ENCODE data around the gene PPP2R5C.

PPP2R5C gene

GRCh38 chr14:101763941-101764709, 2.6 kb downstream of the PPP2R5C start:
- no peak overlapping the region for H3K4me3 ChIP-seq (ENCODE audit: low read depth in 1 of 2, low read length in 2 of 2)
- H3K27me3 ChIP-seq (ENCODE audit: control insufficient read depth in 1 of 2, insufficient read depth in 2 of 2, low read length in 2 of 2): no peaks in the 10 kb centered on the region
- no peaks in the 10 kb centered on the region for H3K9me3 ChIP-seq (ENCODE audit: control insufficient read depth in 1 of 2, low read length in 2 of 2)
- H3K4me1 ChIP-seq (ENCODE audit: control insufficient read depth in 1 of 2, insufficient read depth in 2 of 2, low read length in 2 of 2): peaks cover 15 to 16% of the 10 kb centered on the region in 2 donors
- peak overlapping the region in 1 of 2 donors; percentile 10 for H3K9ac ChIP-seq (ENCODE audit: low read depth in 1 of 2, low read length in 2 of 2)
- H3K36me3 ChIP-seq (ENCODE audit: control insufficient read depth in 1 of 2, insufficient read depth in 2 of 2, low read length in 2 of 2): peaks cover 0 to 6% of the 10 kb centered on the region in 2 donors
- H3K27ac ChIP-seq (ENCODE audit: low read depth, low read length): no peak overlapping the region

- no peak overlapping the region for H3K27ac ChIP-seq (ENCODE audit: low read depth, low read length)
- H3K9me3 ChIP-seq (ENCODE audit: control insufficient read depth in 1 of 2, low read length in 2 of 2): no peaks in the 10 kb centered on the region
- peaks cover 0 to 6% of the 10 kb centered on the region in 2 donors for H3K36me3 ChIP-seq (ENCODE audit: control insufficient read depth in 1 of 2, insufficient read depth in 2 of 2, low read length in 2 of 2)
- no peak overlapping the region for H3K9ac ChIP-seq (ENCODE audit: low read depth in 1 of 2, low read length in 2 of 2)
- no peaks in the 10 kb centered on the region for H3K27me3 ChIP-seq (ENCODE audit: control insufficient read depth in 1 of 2, insufficient read depth in 2 of 2, low read length in 2 of 2)
- no peak overlapping the region for H3K4me3 ChIP-seq (ENCODE audit: low read depth in 1 of 2, low read length in 2 of 2)
- H3K4me1 ChIP-seq (ENCODE audit: control insufficient read depth in 1 of 2, insufficient read depth in 2 of 2, low read length in 2 of 2): peaks cover 10 to 15% of the 10 kb centered on the region in 2 donors
These were observed 6.3 kb downstream of the PPP2R5C start for GRCh38 chr14:101767618-101768362.

DNA sequence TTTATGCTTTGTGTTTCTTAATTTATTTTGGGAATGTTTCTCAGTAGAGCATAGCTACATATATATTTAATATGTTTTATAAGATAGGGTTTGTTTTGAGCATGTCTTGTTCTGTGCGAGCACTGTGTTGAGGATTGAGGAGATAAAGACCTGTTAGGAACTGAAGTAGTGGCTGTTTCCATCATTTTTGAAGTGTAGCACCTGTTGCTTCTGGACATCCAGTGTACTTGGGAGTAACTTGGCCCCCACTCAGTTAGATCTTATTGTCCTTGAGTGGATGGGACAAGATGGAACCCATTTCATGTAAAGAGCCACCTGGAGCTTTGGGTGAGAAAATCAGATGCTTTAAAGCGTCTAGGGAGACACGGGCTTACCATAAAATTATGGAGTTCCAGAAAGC, 8.7 kb downstream of the PPP2R5C start:
- H3K27ac ChIP-seq (ENCODE audit: low read depth, low read length): no peak overlapping the region
- H3K9ac ChIP-seq (ENCODE audit: low read depth in 1 of 2, low read length in 2 of 2): no peak overlapping the region
- H3K4me3 ChIP-seq (ENCODE audit: low read depth in 1 of 2, low read length in 2 of 2): no peak overlapping the region

GRCh38 chr14:101772770-101773169, 11.3 kb downstream of the PPP2R5C start:
- Histone ChIP-seq H3K4me3 (ENCODE audit: low read depth in 1 of 2, low read length in 2 of 2) (no peak overlapping the region), H3K4me1 (ENCODE audit: control insufficient read depth in 1 of 2, insufficient read depth in 2 of 2, low read length in 2 of 2) (peaks cover 3 to 7% of the 10 kb centered on the region in 2 donors), H3K36me3 (ENCODE audit: control insufficient read depth in 1 of 2, insufficient read depth in 2 of 2, low read length in 2 of 2) (no peaks in the 10 kb centered on the region), H3K27me3 (ENCODE audit: control insufficient read depth in 1 of 2, insufficient read depth in 2 of 2, low read length in 2 of 2) (no peaks in the 10 kb centered on the region), H3K27ac (ENCODE audit: low read depth, low read length) (no peak overlapping the region), H3K9ac (ENCODE audit: low read depth in 1 of 2, low read length in 2 of 2) (no peak overlapping the region), H3K9me3 (ENCODE audit: control insufficient read depth in 1 of 2, low read length in 2 of 2) (no peaks in the 10 kb centered on the region)

More for the DNA sequence above, 8.7 kb downstream of the PPP2R5C start:
- Histone ChIP-seq H3K36me3 (ENCODE audit: control insufficient read depth in 1 of 2, insufficient read depth in 2 of 2, low read length in 2 of 2) (peaks cover 0 to 3% of the 10 kb centered on the region in 2 donors), H3K4me1 (ENCODE audit: control insufficient read depth in 1 of 2, insufficient read depth in 2 of 2, low read length in 2 of 2) (peaks cover 3 to 7% of the 10 kb centered on the region in 2 donors), H3K9me3 (ENCODE audit: control insufficient read depth in 1 of 2, low read length in 2 of 2) (no peaks in the 10 kb centered on the region), H3K27me3 (ENCODE audit: control insufficient read depth in 1 of 2, insufficient read depth in 2 of 2, low read length in 2 of 2) (no peaks in the 10 kb centered on the region)

DNA sequence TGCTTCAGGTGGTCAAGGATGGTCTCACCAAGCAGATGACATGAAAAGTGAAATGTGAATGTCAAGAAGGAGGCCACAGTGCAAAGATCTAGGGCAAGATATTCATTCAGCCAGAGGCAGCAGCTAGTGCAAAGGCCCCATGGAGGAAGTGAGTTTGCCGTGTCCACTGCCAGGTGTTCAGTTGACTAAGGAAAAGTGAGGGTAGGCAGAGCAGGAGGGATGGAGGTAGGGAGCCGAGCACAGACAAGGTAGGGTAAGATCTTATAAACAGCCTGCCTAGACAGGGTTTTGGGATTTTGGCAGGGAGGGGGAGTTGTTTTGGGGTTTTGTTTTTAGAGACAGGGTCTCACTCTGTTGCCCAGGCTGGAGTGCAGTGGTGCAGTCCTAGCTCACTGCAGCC, 11.9 kb downstream of the PPP2R5C start:
- Histone ChIP-seq H3K4me3 (ENCODE audit: low read depth in 1 of 2, low read length in 2 of 2) (no peak overlapping the region), H3K36me3 (ENCODE audit: control insufficient read depth in 1 of 2, insufficient read depth in 2 of 2, low read length in 2 of 2) (no peaks in the 10 kb centered on the region), H3K9ac (ENCODE audit: low read depth in 1 of 2, low read length in 2 of 2) (no peak overlapping the region), H3K27ac (ENCODE audit: low read depth, low read length) (no peak overlapping the region), H3K9me3 (ENCODE audit: control insufficient read depth in 1 of 2, low read length in 2 of 2) (no peaks in the 10 kb centered on the region), H3K27me3 (ENCODE audit: control insufficient read depth in 1 of 2, insufficient read depth in 2 of 2, low read length in 2 of 2) (no peaks in the 10 kb centered on the region), H3K4me1 (ENCODE audit: control insufficient read depth in 1 of 2, insufficient read depth in 2 of 2, low read length in 2 of 2) (peaks cover 3 to 7% of the 10 kb centered on the region in 2 donors)

- no peaks in the 10 kb centered on the region for H3K27me3 ChIP-seq (ENCODE audit: control insufficient read depth in 1 of 2, insufficient read depth in 2 of 2, low read length in 2 of 2)
- H3K4me1 ChIP-seq (ENCODE audit: control insufficient read depth in 1 of 2, insufficient read depth in 2 of 2, low read length in 2 of 2): peaks cover 3 to 7% of the 10 kb centered on the region in 2 donors
- H3K4me3 ChIP-seq (ENCODE audit: low read depth in 1 of 2, low read length in 2 of 2): no peak overlapping the region
- H3K27ac ChIP-seq (ENCODE audit: low read depth, low read length): no peak overlapping the region
- H3K9me3 ChIP-seq (ENCODE audit: control insufficient read depth in 1 of 2, low read length in 2 of 2): no peaks in the 10 kb centered on the region
- no peaks in the 10 kb centered on the region for H3K36me3 ChIP-seq (ENCODE audit: control insufficient read depth in 1 of 2, insufficient read depth in 2 of 2, low read length in 2 of 2)
- no peak overlapping the region for H3K9ac ChIP-seq (ENCODE audit: low read depth in 1 of 2, low read length in 2 of 2)
These were observed 12.7 kb downstream of the PPP2R5C start for GRCh38 chr14:101774006-101774795.

- no peak overlapping the region for H3K27ac ChIP-seq (ENCODE audit: low read depth, low read length)
- no peaks in the 10 kb centered on the region for H3K9me3 ChIP-seq (ENCODE audit: control insufficient read depth in 1 of 2, low read length in 2 of 2)
- peaks cover 3 to 7% of the 10 kb centered on the region in 2 donors for H3K4me1 ChIP-seq (ENCODE audit: control insufficient read depth in 1 of 2, insufficient read depth in 2 of 2, low read length in 2 of 2)
- H3K36me3 ChIP-seq (ENCODE audit: control insufficient read depth in 1 of 2, insufficient read depth in 2 of 2, low read length in 2 of 2): no peaks in the 10 kb centered on the region
- H3K4me3 ChIP-seq (ENCODE audit: low read depth in 1 of 2, low read length in 2 of 2): no peak overlapping the region
- no peaks in the 10 kb centered on the region for H3K27me3 ChIP-seq (ENCODE audit: control insufficient read depth in 1 of 2, insufficient read depth in 2 of 2, low read length in 2 of 2)
- H3K9ac ChIP-seq (ENCODE audit: low read depth in 1 of 2, low read length in 2 of 2): no peak overlapping the region
These were observed 13.3 kb downstream of the PPP2R5C start for GRCh38 chr14:101774814-101775213.

- H3K27me3 ChIP-seq (ENCODE audit: control insufficient read depth in 1 of 2, insufficient read depth in 2 of 2, low read length in 2 of 2): peaks cover 2 to 6% of the 10 kb centered on the region in 2 donors
- peaks cover 3 to 4% of the 10 kb centered on the region in 2 donors for H3K4me1 ChIP-seq (ENCODE audit: control insufficient read depth in 1 of 2, insufficient read depth in 2 of 2, low read length in 2 of 2)
- no peaks in the 10 kb centered on the region for H3K9me3 ChIP-seq (ENCODE audit: control insufficient read depth in 1 of 2, low read length in 2 of 2)
- H3K36me3 ChIP-seq (ENCODE audit: control insufficient read depth in 1 of 2, insufficient read depth in 2 of 2, low read length in 2 of 2): no peaks in the 10 kb centered on the region
- no peak overlapping the region for H3K9ac ChIP-seq (ENCODE audit: low read depth in 1 of 2, low read length in 2 of 2)
- no peak overlapping the region for H3K27ac ChIP-seq (ENCODE audit: low read depth, low read length)
- no peak overlapping the region for H3K4me3 ChIP-seq (ENCODE audit: low read depth in 1 of 2, low read length in 2 of 2)
These were observed 14.3 kb downstream of the PPP2R5C start for GRCh38 chr14:101775826-101776225.

DNA sequence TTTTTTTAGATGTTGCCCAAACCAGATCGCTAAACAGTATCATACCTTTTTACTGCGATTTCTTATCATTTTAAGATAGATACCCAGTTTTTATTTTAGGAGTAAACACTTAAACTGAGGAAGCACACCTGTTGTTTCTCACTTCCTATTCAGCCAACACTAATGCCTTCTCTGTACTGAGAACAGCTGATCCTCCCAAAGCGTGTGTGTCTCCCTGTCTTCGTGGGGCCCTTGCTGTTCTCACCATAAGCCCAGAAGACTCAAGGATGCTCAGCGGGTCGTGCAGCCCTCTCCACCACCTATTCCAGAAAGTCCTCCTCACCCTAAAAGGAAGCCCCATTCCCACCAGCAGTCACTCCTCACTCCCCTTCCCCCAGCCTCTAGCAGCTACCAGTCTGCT, 14.8 kb downstream of the PPP2R5C start:
- H3K4me3 ChIP-seq (ENCODE audit: low read depth in 1 of 2, low read length in 2 of 2): no peak overlapping the region
- H3K9ac ChIP-seq (ENCODE audit: low read depth in 1 of 2, low read length in 2 of 2): no peak overlapping the region
- H3K4me1 ChIP-seq (ENCODE audit: control insufficient read depth in 1 of 2, insufficient read depth in 2 of 2, low read length in 2 of 2): peaks cover 3 to 7% of the 10 kb centered on the region in 2 donors
- H3K9me3 ChIP-seq (ENCODE audit: control insufficient read depth in 1 of 2, low read length in 2 of 2): no peaks in the 10 kb centered on the region
- no peak overlapping the region for H3K27ac ChIP-seq (ENCODE audit: low read depth, low read length)
- H3K27me3 ChIP-seq (ENCODE audit: control insufficient read depth in 1 of 2, insufficient read depth in 2 of 2, low read length in 2 of 2): peaks cover 4 to 10% of the 10 kb centered on the region in 2 donors
- no peaks in the 10 kb centered on the region for H3K36me3 ChIP-seq (ENCODE audit: control insufficient read depth in 1 of 2, insufficient read depth in 2 of 2, low read length in 2 of 2)

All from duodenal mucosa (tissue), 2 donors.